ENCODE data around the gene PNLDC1.

- TF ChIP-seq POLR2A (IDR thresholded peaks at IDR 0.05): no peak
- TF ChIP-seq CTCF (IDR thresholded peaks at IDR 0.05): no peak
Observed at GRCh38 chr6:159815410-159815809, 15.3 kb downstream of the PNLDC1 start.
